Neuronal stem cell (in vitro differentiated cells): ENCODE data around the gene ANKRD62.
"Not testable (repeated sequence)": the region's sequence is repeated elsewhere in the genome, so short reads cannot be mapped to it uniquely, and the experiment has no call there.

Experiments
- DNase-seq: peaks from one replicate; pipeline ENCODE4 v3.0.0-alpha.2; 2013; ENCODE audit warnings: low spot score
- H2AFZ ChIP-seq: one replicate; pipeline ENCODE4 v1.6.1; 2013; ENCODE audit warnings: mild to moderate bottlenecking, low read length, inconsistent platforms
- H2AK5ac ChIP-seq: 2 replicates; pipeline ENCODE4 v1.6.1; 2013; ENCODE audit warnings: low read depth, mild to moderate bottlenecking, inconsistent platforms, low read length, moderate library complexity, mixed read lengths
- H2BK120ac ChIP-seq: 2 replicates; pipeline ENCODE4 v1.6.1; 2013; ENCODE audit warnings: low read depth, mild to moderate bottlenecking, inconsistent platforms, low read length, moderate library complexity, mixed read lengths
- H2BK12ac ChIP-seq: one replicate; pipeline ENCODE4 v1.6.1; 2013; ENCODE audit warnings: low read length, inconsistent platforms
- H2BK15ac ChIP-seq: 2 replicates; pipeline ENCODE4 v1.6.1; 2013; ENCODE audit warnings: mild to moderate bottlenecking, low read length, inconsistent platforms, mixed read lengths
- H2BK5ac ChIP-seq: one replicate; pipeline ENCODE4 v1.6.1; 2013; ENCODE audit warnings: inconsistent platforms, mild to moderate bottlenecking, low read length, moderate library complexity
- H3K14ac ChIP-seq: one replicate; pipeline ENCODE4 v1.6.1; 2013; ENCODE audit warnings: low read length, inconsistent platforms
- H3K18ac ChIP-seq: 2 replicates; pipeline ENCODE4 v1.6.1; 2013; ENCODE audit warnings: low read length, inconsistent platforms
- H3K23ac ChIP-seq: 2 replicates; pipeline ENCODE4 v1.6.1; 2013; ENCODE audit warnings: low read depth, mild to moderate bottlenecking, mixed read lengths, low read length, inconsistent platforms; ENCODE audit not compliant: poor library complexity
- H3K27ac ChIP-seq: replicated peaks from 3 replicates; pipeline ENCODE4 v1.5.1; 2013; ENCODE audit warnings: low read length, inconsistent platforms
- H3K27me3 ChIP-seq, 3 experiments: 2 replicates each; pipeline ENCODE4 v1.6.1; 2013; ENCODE audit warnings: low read length in 3 of 3, mild to moderate bottlenecking in 2 of 3, inconsistent platforms in 1 of 3, low read depth in 1 of 3, mixed read lengths in 1 of 3, moderate library complexity in 1 of 3; ENCODE audit not compliant: control insufficient read depth in 3 of 3, insufficient read depth in 3 of 3
- H3K36me3 ChIP-seq, 2 donors: replicated peaks in 1 of 2; 2 replicates each; pipeline ENCODE4 v1.6.1; 2013; ENCODE audit warnings: low read length in 2 of 2; ENCODE audit not compliant: control insufficient read depth in 2 of 2, insufficient read depth in 2 of 2
- H3K4ac ChIP-seq: 2 replicates; pipeline ENCODE4 v1.6.1; 2013; ENCODE audit warnings: inconsistent platforms, mild to moderate bottlenecking, low read length, moderate library complexity
- H3K4me1 ChIP-seq, 2 donors: 1 replicate in 1 of 2; 2 replicates in 1 of 2; pipeline ENCODE4 v1.6.1; 2013; ENCODE audit warnings: low read length in 2 of 2, low read depth in 1 of 2; ENCODE audit not compliant: control insufficient read depth in 2 of 2, insufficient read depth in 1 of 2
- H3K4me2 ChIP-seq: one replicate; pipeline ENCODE4 v1.6.1; 2013; ENCODE audit warnings: mild to moderate bottlenecking, low read length, inconsistent platforms; ENCODE audit not compliant: insufficient read depth, poor library complexity, severe bottlenecking
- H3K4me3 ChIP-seq, 2 donors: 2 replicates each; pipeline ENCODE4 v1.5.1; 2013; ENCODE audit warnings: low read length in 2 of 2, mild to moderate bottlenecking in 2 of 2, inconsistent platforms in 1 of 2, moderate library complexity in 1 of 2
- H3K79me1 ChIP-seq: one replicate; pipeline ENCODE4 v1.6.1; 2013; ENCODE audit warnings: low read depth, mild to moderate bottlenecking, inconsistent platforms, low read length, moderate library complexity
- H3K9ac ChIP-seq: one replicate; pipeline ENCODE4 v1.6.1; 2013; ENCODE audit warnings: mild to moderate bottlenecking, low read depth, low read length, inconsistent platforms; ENCODE audit not compliant: poor library complexity
- H3K9me3 ChIP-seq, 2 donors: replicated peaks in 1 of 2; 2 replicates each; pipeline versions ENCODE3 to v1.6.1; 2013; ENCODE audit warnings: low read length in 2 of 2, mild to moderate bottlenecking in 2 of 2, inconsistent platforms in 1 of 2, low read depth in 1 of 2, mixed read lengths in 1 of 2, moderate library complexity in 1 of 2; ENCODE audit not compliant: control insufficient read depth in 2 of 2, insufficient read depth in 1 of 2
- H4K8ac ChIP-seq: one replicate; pipeline ENCODE4 v1.6.1; 2013; ENCODE audit warnings: low read depth, mild to moderate bottlenecking, inconsistent platforms, low read length, moderate library complexity
- H4K91ac ChIP-seq: one replicate; pipeline ENCODE4 v1.6.1; 2013; ENCODE audit warnings: low read length, low read depth, mild to moderate bottlenecking, inconsistent platforms; ENCODE audit not compliant: poor library complexity
- WGBS, 2 donors: extraction: QIAGEN DNeasy Blood & Tissue Kit; methylation state at CpG; one replicate each; pipeline ENCODE4 v1.1.7; 2013; ENCODE audit warnings: missing lambda C conversion rate in 2 of 2, mixed read lengths in 1 of 2; ENCODE audit not compliant: insufficient read length in 2 of 2, insufficient replicate concordance in 1 of 2; ENCODE audit errors: extremely low coverage in 2 of 2; 5-methylcytosine and 5-hydroxymethylcytosine counted together

The ANKRD62 gene

DNA sequence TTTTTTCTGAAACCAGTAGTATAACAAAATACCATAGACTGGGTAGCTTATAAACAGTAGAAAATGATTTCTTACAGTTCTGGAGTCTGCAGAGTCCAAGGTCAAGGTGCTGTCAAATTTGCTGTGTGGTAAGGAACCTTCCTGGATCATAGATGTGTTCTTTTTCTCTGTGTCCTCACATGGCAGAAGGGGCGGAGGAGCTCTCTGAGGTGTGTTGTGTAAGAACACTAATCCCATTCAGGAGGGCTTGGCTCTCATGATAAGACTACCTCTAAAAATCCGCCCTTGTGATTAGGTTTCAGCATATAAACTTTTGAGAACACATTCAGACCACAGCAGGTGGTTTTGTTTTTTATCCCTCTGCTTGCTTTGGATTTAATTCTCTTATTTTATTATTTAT, 25.7 kb downstream of the ANKRD62 start:
- Histone ChIP-seq H3K9me3 (no peaks in the 10 kb centered on the region), H3K4me2 (no peak overlapping the region), H3K18ac (no peak overlapping the region), H3K27me3 (peaks cover 0 to 4% (median 0%) of the 10 kb centered on the region in 3 experiments), H3K4me3 (no peak overlapping the region), H3K36me3 (no peaks in the 10 kb centered on the region), H2BK15ac (no peak overlapping the region), H3K4me1 (no peaks in the 10 kb centered on the region), H4K8ac (no peak overlapping the region), H3K9ac (no peak overlapping the region), H3K79me1 (no peaks in the 10 kb centered on the region), H2BK12ac (no peak overlapping the region), H3K4ac (no peak overlapping the region), H3K27ac (no peak overlapping the region), H2AFZ (no peak overlapping the region), H4K91ac (no peak overlapping the region), H2BK5ac (no peak overlapping the region), H3K23ac (no peak overlapping the region), H2BK120ac (no peak overlapping the region), H3K14ac (no peak overlapping the region), H2AK5ac (no peak overlapping the region)
- no CpG with 5 or more reads among the region's 2 CpGs for WGBS, 2 donors
- DNase-seq, result no peak

DNA sequence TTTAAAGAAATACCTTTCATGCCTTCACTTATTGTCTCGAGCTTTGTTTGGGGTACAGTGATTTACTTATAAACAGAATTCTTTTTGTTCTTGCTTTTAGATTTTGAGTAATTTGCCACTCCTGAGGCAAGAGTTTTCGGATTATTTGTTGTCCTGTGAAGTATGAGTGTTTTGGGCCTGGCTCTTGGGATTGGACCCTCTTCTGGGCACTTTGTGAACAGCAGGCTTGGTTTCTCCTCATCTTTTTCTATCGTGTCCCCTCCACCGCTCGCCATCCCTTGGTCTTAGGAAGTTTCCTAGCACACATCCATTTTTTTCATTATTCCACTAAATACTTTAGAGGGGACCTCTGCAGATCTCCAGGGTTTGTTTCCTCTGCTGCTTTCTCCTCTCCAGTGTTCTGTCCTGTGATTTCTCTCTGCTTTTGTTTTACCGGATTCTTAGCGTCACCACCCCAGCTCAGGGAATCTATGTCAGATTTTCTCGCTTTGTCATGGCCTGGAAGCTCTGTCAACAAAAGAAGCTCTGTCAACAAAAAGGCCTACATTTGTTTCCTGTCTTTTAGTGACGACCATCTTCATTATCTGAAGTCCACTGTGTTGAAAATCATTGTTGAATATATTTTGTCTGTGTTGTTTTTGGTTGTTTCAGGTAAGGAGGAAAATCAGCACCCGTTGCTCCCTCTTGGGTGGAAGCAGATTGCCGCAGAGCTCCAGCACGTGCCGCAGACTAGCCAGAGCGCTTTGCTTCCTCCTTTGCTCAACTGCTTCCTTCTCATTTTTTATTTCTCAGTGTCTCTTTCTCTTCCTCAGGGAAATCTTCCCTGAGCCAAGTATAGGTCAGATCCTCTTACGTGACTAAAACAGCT, 27.8 kb downstream of the ANKRD62 start:
- no CpG with 5 or more reads among the region's 15 CpGs for WGBS, 2 donors
- no peak overlapping the region for H3K14ac ChIP-seq
- no peak overlapping the region for H2BK5ac ChIP-seq
- H3K23ac ChIP-seq, result no peak overlapping the region
- H3K79me1 ChIP-seq, result no peaks in the 10 kb centered on the region
- H2AK5ac ChIP-seq, result no peak overlapping the region
- no peaks in the 10 kb centered on the region for H3K4me1 ChIP-seq
- no peak overlapping the region for H2BK12ac ChIP-seq
- H3K4me3 ChIP-seq, result no peak overlapping the region
- H3K27ac ChIP-seq, result no peak overlapping the region
- no peak overlapping the region for H3K18ac ChIP-seq
- no peak overlapping the region for H2BK120ac ChIP-seq
- H4K8ac ChIP-seq, result no peak overlapping the region
- no peak overlapping the region for H3K4me2 ChIP-seq
- H3K4ac ChIP-seq, result no peak overlapping the region
- DNase-seq, result no peak
- no peak overlapping the region for H2BK15ac ChIP-seq
- H3K9ac ChIP-seq, result no peak overlapping the region
- no peaks in the 10 kb centered on the region for H3K27me3 ChIP-seq
- H2AFZ ChIP-seq, result peak overlapping the region; percentile 49
- no peaks in the 10 kb centered on the region for H3K9me3 ChIP-seq
- no peaks in the 10 kb centered on the region for H3K36me3 ChIP-seq
- H4K91ac ChIP-seq, result no peak overlapping the region

DNA sequence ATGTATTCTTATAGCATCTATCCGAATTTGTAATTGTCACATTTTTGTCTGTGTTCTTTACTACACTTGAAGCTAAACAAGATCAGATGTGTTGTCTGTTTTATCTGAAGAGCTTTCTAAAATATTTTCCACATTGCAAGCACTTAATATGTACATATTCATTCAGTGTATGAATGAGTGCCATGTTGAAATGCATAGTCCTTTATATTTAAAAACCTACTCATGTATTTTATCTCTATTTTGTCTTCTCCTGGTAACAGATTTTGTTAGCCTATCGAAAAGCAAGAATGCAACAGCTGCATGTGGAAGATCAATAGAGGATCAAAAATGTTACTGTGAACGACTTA, 28.4 kb downstream of the ANKRD62 start:
- not testable (repeated sequence) for H3K79me1 ChIP-seq, H3K36me3 ChIP-seq, H3K14ac ChIP-seq, H2BK15ac ChIP-seq, H4K91ac ChIP-seq, H3K4me1 ChIP-seq, H3K9me3 ChIP-seq, H3K4me2 ChIP-seq, H2AK5ac ChIP-seq, H3K18ac ChIP-seq, H3K9ac ChIP-seq, H3K4ac ChIP-seq, H4K8ac ChIP-seq, H2AFZ ChIP-seq, H2BK5ac ChIP-seq, H3K4me3 ChIP-seq, DNase-seq, H3K27me3 ChIP-seq, H2BK12ac ChIP-seq, H2BK120ac ChIP-seq, H3K27ac ChIP-seq, H3K23ac ChIP-seq
- no CpG with 5 or more reads among the region's 3 CpGs for WGBS, 2 donors

DNA sequence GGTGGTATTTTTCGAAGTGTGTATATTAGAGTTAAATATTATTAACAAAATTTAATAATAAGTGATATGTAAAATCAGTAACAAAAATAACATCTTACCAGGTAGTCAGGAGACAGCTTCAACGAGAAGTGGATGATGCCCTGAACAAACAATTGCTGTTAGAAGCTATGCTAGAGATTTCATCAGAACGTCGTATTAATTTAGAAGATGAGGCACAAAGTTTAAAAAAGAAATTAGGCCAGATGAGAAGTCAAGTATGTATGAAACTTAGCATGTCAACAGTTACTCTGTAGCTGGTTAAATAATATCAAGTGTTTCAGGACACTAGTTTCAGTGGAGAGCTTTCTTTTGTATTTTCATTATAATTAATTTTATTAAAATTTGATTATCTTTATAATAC, 34.0 kb downstream of the ANKRD62 start:
- H3K23ac ChIP-seq, H3K27me3 ChIP-seq, H3K14ac ChIP-seq, H2AK5ac ChIP-seq, H3K36me3 ChIP-seq, H3K4ac ChIP-seq, H3K4me1 ChIP-seq, H2BK120ac ChIP-seq, H3K9ac ChIP-seq, H4K8ac ChIP-seq, H2BK12ac ChIP-seq, H3K4me2 ChIP-seq, H2BK5ac ChIP-seq, H3K9me3 ChIP-seq, H4K91ac ChIP-seq, H2BK15ac ChIP-seq, H3K18ac ChIP-seq, H3K27ac ChIP-seq, H3K4me3 ChIP-seq, H2AFZ ChIP-seq, H3K79me1 ChIP-seq, DNase-seq: not testable (repeated sequence)
- no CpG with 5 or more reads among the region's 4 CpGs for WGBS, 2 donors
